A549 (cell line): ENCODE results near the gene PALLD.

Experiments
- CEBPB ChIP-seq, 2 experiments: fragments of >200 bp in 1 of 2; sonication (Bioruptor Twin) in 1 of 2; formaldehyde crosslinking in 1 of 2; IDR thresholded peaks; 2 replicates each; pipeline ENCODE4 v1.6.1; 2012 to 2016
- CHD4 ChIP-seq: fragments of 200-600 bp; sonication (generic); IDR thresholded peaks from 2 replicates; pipeline ENCODE4 v1.6.1; 2016; ENCODE audit warnings: antibody characterized with exemption, mild to moderate bottlenecking, borderline replicate concordance
- CTCF ChIP-seq: fragments of >200 bp; sonication (Bioruptor Twin); formaldehyde crosslinking; IDR thresholded peaks from 3 replicates; pipeline ENCODE4 v1.5.1; 2016
- HEYL ChIP-seq: fragments of 250-450 bp; sonication (Bioruptor Pico); IDR thresholded peaks from 2 replicates; pipeline ENCODE4 v1.8.0; 2021; ENCODE audit warnings: mild to moderate bottlenecking, moderate library complexity
- HOXA7 ChIP-seq: fragments of 250-450 bp; sonication (Bioruptor Pico); IDR thresholded peaks from 2 replicates; pipeline ENCODE4 v1.5.0; 2020; ENCODE audit warnings: mild to moderate bottlenecking, moderate library complexity
- MAX ChIP-seq: IDR thresholded peaks from 2 replicates; pipeline ENCODE4 v1.6.1; 2012
- REST ChIP-seq: fragments of 200-600 bp; sonication (generic); IDR thresholded peaks from 2 replicates; pipeline ENCODE4 v1.6.1; 2016; ENCODE audit warnings: antibody characterized with exemption, mild to moderate bottlenecking, moderate library complexity
- RFX5 ChIP-seq: fragments of 450-650 bp; IDR thresholded peaks from 2 replicates; pipeline ENCODE4 v1.7.1; 2014; ENCODE audit warnings: antibody characterized with exemption, mild to moderate bottlenecking, moderate library complexity
- USF2 ChIP-seq: fragments of 450-650 bp; IDR thresholded peaks from 2 replicates; pipeline ENCODE4 v1.6.1; 2014; ENCODE audit warnings: antibody characterized with exemption

GRCh38 chr4:168800926-168801325 lies 304.1 kb downstream of the PALLD start:
- TF ChIP-seq RFX5 (no peak), CTCF (no peak), CHD4 (no peak), USF2 (no peak), HEYL (CRISPR knock-in tag) (no peak), CEBPB (IDR thresholded peaks at IDR 0.05) (no peak), REST (no peak), HOXA7 (CRISPR knock-in tag) (no peak), MAX (no peak)
